ENCODE measurements around the gene APEH.

The APEH gene

GRCh38 chr3:49636883-49637609 is 37.1 kb upstream of the APEH start:
- no peak overlapping the region for H3K4me3 ChIP-seq (ENCODE audit: insufficient read depth, low read depth, low read length)

GRCh38 chr3:49638445-49638844 is 35.7 kb upstream of the APEH start:
- Histone ChIP-seq H3K36me3 (ENCODE audit: control insufficient read depth, insufficient read depth, low read length) (no peaks in the 10 kb centered on the region), H3K4me3 (ENCODE audit: insufficient read depth, low read depth, low read length) (no peak overlapping the region), H3K4me1 (ENCODE audit: control insufficient read depth, insufficient read depth, low read length) (no peaks in the 10 kb centered on the region), H3K27ac (ENCODE audit: insufficient read depth, low read depth, low read length, poor library complexity, severe bottlenecking) (no peak overlapping the region), H3K27me3 (ENCODE audit: control insufficient read depth, insufficient read depth, low read length, poor library complexity, severe bottlenecking) (no peaks in the 10 kb centered on the region), H3K9me3 (ENCODE audit: control insufficient read depth, low read length) (no peaks in the 10 kb centered on the region)
- 75 to 80% methylated on average over 8 of the region's 8 CpGs for WGBS, 2 experiments

More at GRCh38 chr3:49636883-49637609, 37.1 kb upstream of the APEH start:
- no peaks in the 10 kb centered on the region for H3K4me1 ChIP-seq (ENCODE audit: control insufficient read depth, insufficient read depth, low read length)
- no peaks in the 10 kb centered on the region for H3K36me3 ChIP-seq (ENCODE audit: control insufficient read depth, insufficient read depth, low read length)
- H3K27me3 ChIP-seq (ENCODE audit: control insufficient read depth, insufficient read depth, low read length, poor library complexity, severe bottlenecking), result no peaks in the 10 kb centered on the region
- H3K27ac ChIP-seq (ENCODE audit: insufficient read depth, low read depth, low read length, poor library complexity, severe bottlenecking), result no peak overlapping the region
- 75 to 77% methylated on average over 7 of the region's 7 CpGs for WGBS, 2 experiments
- no peaks in the 10 kb centered on the region for H3K9me3 ChIP-seq (ENCODE audit: control insufficient read depth, low read length)

- no peaks in the 10 kb centered on the region for H3K9me3 ChIP-seq (ENCODE audit: control insufficient read depth, low read length)
- H3K36me3 ChIP-seq (ENCODE audit: control insufficient read depth, insufficient read depth, low read length), result no peaks in the 10 kb centered on the region
- H3K4me3 ChIP-seq (ENCODE audit: insufficient read depth, low read depth, low read length), result no peak overlapping the region
- H3K4me1 ChIP-seq (ENCODE audit: control insufficient read depth, insufficient read depth, low read length), result no peaks in the 10 kb centered on the region
- H3K27me3 ChIP-seq (ENCODE audit: control insufficient read depth, insufficient read depth, low read length, poor library complexity, severe bottlenecking), result no peaks in the 10 kb centered on the region
- no peak overlapping the region for H3K27ac ChIP-seq (ENCODE audit: insufficient read depth, low read depth, low read length, poor library complexity, severe bottlenecking)
- 91% methylated on average over 2 of the region's 2 CpGs for WGBS, 2 experiments
Observed at GRCh38 chr3:49639551-49639950, 34.6 kb upstream of the APEH start.

GRCh38 chr3:49641292-49641691 is 32.9 kb upstream of the APEH start:
- Histone ChIP-seq H3K27ac (ENCODE audit: insufficient read depth, low read depth, low read length, poor library complexity, severe bottlenecking) (no peak overlapping the region), H3K9me3 (ENCODE audit: control insufficient read depth, low read length) (no peaks in the 10 kb centered on the region), H3K27me3 (ENCODE audit: control insufficient read depth, insufficient read depth, low read length, poor library complexity, severe bottlenecking) (no peaks in the 10 kb centered on the region), H3K36me3 (ENCODE audit: control insufficient read depth, insufficient read depth, low read length) (no peaks in the 10 kb centered on the region), H3K4me1 (ENCODE audit: control insufficient read depth, insufficient read depth, low read length) (no peaks in the 10 kb centered on the region), H3K4me3 (ENCODE audit: insufficient read depth, low read depth, low read length) (no peak overlapping the region)
- 76 to 78% methylated on average over 7 of the region's 7 CpGs for WGBS, 2 experiments

- WGBS, 2 experiments, result 94 to 95% methylated on average over 14 of the region's 14 CpGs
- no peaks in the 10 kb centered on the region for H3K4me1 ChIP-seq (ENCODE audit: control insufficient read depth, insufficient read depth, low read length)
Observed at GRCh38 chr3:49641921-49642707, 32.0 kb upstream of the APEH start.

GRCh38 chr3:49642708-49643145 is 31.4 kb upstream of the APEH start:
- Histone ChIP-seq H3K4me1 (ENCODE audit: control insufficient read depth, insufficient read depth, low read length) (no peaks in the 10 kb centered on the region), H3K27me3 (ENCODE audit: control insufficient read depth, insufficient read depth, low read length, poor library complexity, severe bottlenecking) (no peaks in the 10 kb centered on the region), H3K36me3 (ENCODE audit: control insufficient read depth, insufficient read depth, low read length) (no peaks in the 10 kb centered on the region), H3K4me3 (ENCODE audit: insufficient read depth, low read depth, low read length) (no peak overlapping the region), H3K9me3 (ENCODE audit: control insufficient read depth, low read length) (no peaks in the 10 kb centered on the region), H3K27ac (ENCODE audit: insufficient read depth, low read depth, low read length, poor library complexity, severe bottlenecking) (no peak overlapping the region)
- 93 to 94% methylated on average over 9 of the region's 9 CpGs for WGBS, 2 experiments

More at GRCh38 chr3:49641921-49642707, 32.0 kb upstream of the APEH start:
- no peaks in the 10 kb centered on the region for H3K36me3 ChIP-seq (ENCODE audit: control insufficient read depth, insufficient read depth, low read length)
- H3K27me3 ChIP-seq (ENCODE audit: control insufficient read depth, insufficient read depth, low read length, poor library complexity, severe bottlenecking), result no peaks in the 10 kb centered on the region
- H3K4me3 ChIP-seq (ENCODE audit: insufficient read depth, low read depth, low read length), result no peak overlapping the region
- H3K27ac ChIP-seq (ENCODE audit: insufficient read depth, low read depth, low read length, poor library complexity, severe bottlenecking), result no peak overlapping the region
- H3K9me3 ChIP-seq (ENCODE audit: control insufficient read depth, low read length), result no peaks in the 10 kb centered on the region

- Histone ChIP-seq H3K9me3 (ENCODE audit: control insufficient read depth, low read length) (no peaks in the 10 kb centered on the region), H3K36me3 (ENCODE audit: control insufficient read depth, insufficient read depth, low read length) (no peaks in the 10 kb centered on the region), H3K27ac (ENCODE audit: insufficient read depth, low read depth, low read length, poor library complexity, severe bottlenecking) (no peak overlapping the region), H3K4me3 (ENCODE audit: insufficient read depth, low read depth, low read length) (no peak overlapping the region), H3K4me1 (ENCODE audit: control insufficient read depth, insufficient read depth, low read length) (no peaks in the 10 kb centered on the region), H3K27me3 (ENCODE audit: control insufficient read depth, insufficient read depth, low read length, poor library complexity, severe bottlenecking) (no peaks in the 10 kb centered on the region)
- 90 to 92% methylated on average over 8 of the region's 8 CpGs for WGBS, 2 experiments
Observed at GRCh38 chr3:49644684-49645083, 29.5 kb upstream of the APEH start.

- no peaks in the 10 kb centered on the region for H3K36me3 ChIP-seq (ENCODE audit: control insufficient read depth, insufficient read depth, low read length)
- H3K27me3 ChIP-seq (ENCODE audit: control insufficient read depth, insufficient read depth, low read length, poor library complexity, severe bottlenecking), result no peaks in the 10 kb centered on the region
- no peak overlapping the region for H3K4me3 ChIP-seq (ENCODE audit: insufficient read depth, low read depth, low read length)
- no peaks in the 10 kb centered on the region for H3K4me1 ChIP-seq (ENCODE audit: control insufficient read depth, insufficient read depth, low read length)
- WGBS, 2 experiments, result 91 to 97% methylated on average over 2 to 3 of the region's 3 CpGs
- no peak overlapping the region for H3K27ac ChIP-seq (ENCODE audit: insufficient read depth, low read depth, low read length, poor library complexity, severe bottlenecking)
- H3K9me3 ChIP-seq (ENCODE audit: control insufficient read depth, low read length), result no peaks in the 10 kb centered on the region
Observed at GRCh38 chr3:49646236-49646635, 27.9 kb upstream of the APEH start.

- Histone ChIP-seq H3K27me3 (ENCODE audit: control insufficient read depth, insufficient read depth, low read length, poor library complexity, severe bottlenecking) (no peaks in the 10 kb centered on the region), H3K4me1 (ENCODE audit: control insufficient read depth, insufficient read depth, low read length) (no peaks in the 10 kb centered on the region), H3K9me3 (ENCODE audit: control insufficient read depth, low read length) (no peaks in the 10 kb centered on the region), H3K36me3 (ENCODE audit: control insufficient read depth, insufficient read depth, low read length) (no peaks in the 10 kb centered on the region), H3K27ac (ENCODE audit: insufficient read depth, low read depth, low read length, poor library complexity, severe bottlenecking) (no peak overlapping the region), H3K4me3 (ENCODE audit: insufficient read depth, low read depth, low read length) (no peak overlapping the region)
- WGBS, 2 experiments, result 91% methylated on average over 2 of the region's 2 CpGs
Observed at GRCh38 chr3:49647741-49648140, 26.4 kb upstream of the APEH start.

GRCh38 chr3:49648354-49649019 is 25.7 kb upstream of the APEH start:
- Histone ChIP-seq H3K27me3 (ENCODE audit: control insufficient read depth, insufficient read depth, low read length, poor library complexity, severe bottlenecking) (no peaks in the 10 kb centered on the region), H3K4me1 (ENCODE audit: control insufficient read depth, insufficient read depth, low read length) (no peaks in the 10 kb centered on the region), H3K9me3 (ENCODE audit: control insufficient read depth, low read length) (no peaks in the 10 kb centered on the region), H3K27ac (ENCODE audit: insufficient read depth, low read depth, low read length, poor library complexity, severe bottlenecking) (no peak overlapping the region), H3K4me3 (ENCODE audit: insufficient read depth, low read depth, low read length) (no peak overlapping the region), H3K36me3 (ENCODE audit: control insufficient read depth, insufficient read depth, low read length) (no peaks in the 10 kb centered on the region)
- 87 to 92% methylated on average over 3 of the region's 3 CpGs for WGBS, 2 experiments
